GM15510 (cell line): ENCODE results near the gene IGFL4.

ENCODE experiments used
- POLR2A ChIP-seq: IDR thresholded peaks from 3 replicates; pipeline ENCODE4 v1.6.1; 2011; ENCODE audit warnings: borderline replicate concordance; ENCODE audit not compliant: insufficient read length; ENCODE audit errors: extremely low read depth

Gene IGFL4

GRCh38 chr19:46040952-46041500, at the start of gene IGFL4:
Gene IGFL4 (minus strand): TSS chr19:46041002. CDS start chr19:46040962, 40 bp downstream.
- no peak for TF ChIP-seq POLR2A

GRCh38 chr19:46090444-46090843, 49.6 kb upstream of the IGFL4 start:
- TF ChIP-seq POLR2A: no peak

- no peak for TF ChIP-seq POLR2A
Measured at GRCh38 chr19:46089432-46089831, 48.6 kb upstream of the IGFL4 start.

GRCh38 chr19:46088101-46088500, 47.3 kb upstream of the IGFL4 start:
- no peak for TF ChIP-seq POLR2A

GRCh38 chr19:46085888-46086287, 45.1 kb upstream of the IGFL4 start:
- TF ChIP-seq POLR2A: no peak

GRCh38 chr19:46082728-46083050, 41.9 kb upstream of the IGFL4 start:
- no peak for TF ChIP-seq POLR2A

GRCh38 chr19:46081928-46082727, 41.3 kb upstream of the IGFL4 start:
- TF ChIP-seq POLR2A: no peak

GRCh38 chr19:46080561-46080960, 39.8 kb upstream of the IGFL4 start:
- no peak for TF ChIP-seq POLR2A

- TF ChIP-seq POLR2A: no peak
Measured at GRCh38 chr19:46079576-46079975, 38.8 kb upstream of the IGFL4 start.

- TF ChIP-seq POLR2A: no peak
Measured at GRCh38 chr19:46077815-46078167, 37.0 kb upstream of the IGFL4 start.

- no peak for TF ChIP-seq POLR2A
Measured at GRCh38 chr19:46076951-46077814, 36.4 kb upstream of the IGFL4 start.

- TF ChIP-seq POLR2A: no peak
Measured at GRCh38 chr19:46076031-46076880, 35.5 kb upstream of the IGFL4 start.

- TF ChIP-seq POLR2A: no peak
Measured at GRCh38 chr19:46073268-46073922, 32.6 kb upstream of the IGFL4 start.

- no peak for TF ChIP-seq POLR2A
Measured at GRCh38 chr19:46069806-46070341, 29.1 kb upstream of the IGFL4 start.
